Measurements from ENCODE around the gene STAM.

STAM gene

DNA sequence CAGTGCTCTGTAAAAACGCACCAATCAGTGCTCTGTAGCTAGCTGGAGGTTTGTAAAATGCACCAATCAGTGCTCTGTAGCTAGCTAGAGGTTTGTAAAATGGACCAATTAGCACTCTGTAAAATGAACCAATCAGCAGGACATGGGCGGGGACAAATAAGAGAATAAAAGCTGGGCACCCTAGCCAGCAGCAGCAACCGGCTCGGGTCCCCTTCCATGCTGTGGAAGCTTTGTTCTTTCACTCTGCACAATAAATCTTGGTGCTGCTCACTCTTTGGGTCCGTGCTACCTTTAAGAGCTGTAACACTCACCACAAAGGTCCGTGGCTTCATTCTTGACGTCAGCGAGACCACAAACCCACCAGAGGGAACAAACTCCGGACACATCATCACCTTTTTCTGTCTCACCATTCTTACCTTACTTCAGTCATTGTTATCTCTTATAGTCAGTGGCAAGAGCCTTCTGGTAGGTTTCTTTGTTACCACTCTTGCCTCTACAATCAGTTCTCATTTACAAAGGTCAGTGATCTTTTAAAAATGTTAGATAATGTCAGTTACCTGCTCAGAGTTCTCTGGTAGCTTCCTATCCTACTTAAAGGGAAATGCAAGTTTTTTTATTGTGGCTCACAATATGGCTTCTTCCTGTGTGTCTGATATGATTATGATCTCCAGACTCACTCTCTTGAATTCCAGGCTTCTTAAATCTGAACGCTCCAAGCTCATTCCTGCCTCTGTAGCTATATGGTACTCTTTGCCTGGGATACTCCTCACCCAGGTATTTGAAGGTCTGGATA, 4.5 kb downstream of the STAM start:
- DNase-seq, result no peak

DNA sequence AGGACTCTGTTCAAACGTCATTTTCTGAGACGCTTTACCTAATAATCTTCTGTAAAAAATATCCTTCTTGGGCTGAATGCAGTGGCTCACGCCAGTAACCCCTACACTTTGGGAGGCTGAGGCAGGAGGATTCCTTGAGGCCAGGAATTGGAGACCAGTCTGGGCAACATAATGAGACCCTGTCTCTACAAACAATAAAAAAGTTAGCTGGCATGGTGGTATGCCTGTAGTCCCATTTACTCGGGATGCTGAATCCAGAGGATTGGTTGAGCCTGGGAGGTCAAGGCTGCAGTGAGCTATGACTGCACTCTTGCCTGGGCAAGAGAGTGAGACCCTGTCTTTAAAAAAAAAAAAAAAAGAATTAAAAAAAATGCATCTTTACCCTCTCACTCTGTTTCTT, 5.1 kb downstream of the STAM start:
- no peak for DNase-seq

DNA sequence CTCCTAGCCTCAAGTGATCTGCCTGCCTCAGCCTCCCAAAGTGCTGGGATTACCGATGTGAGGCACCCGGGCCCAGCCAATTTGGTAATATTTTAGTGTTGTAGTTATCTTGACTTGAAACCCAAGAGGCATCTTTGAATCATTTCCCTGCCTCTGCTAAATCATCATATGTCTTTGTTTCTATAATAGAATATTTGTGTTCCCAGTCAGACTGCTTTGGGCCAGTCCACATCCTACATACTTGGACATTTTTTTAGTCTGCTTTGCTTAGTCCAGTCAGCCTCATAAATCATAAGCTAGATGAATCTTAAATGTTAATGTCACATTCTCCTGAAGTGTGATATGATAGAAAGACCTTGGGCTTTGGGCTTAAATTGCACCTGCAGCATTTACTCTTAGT, 5.9 kb downstream of the STAM start:
- no peak for DNase-seq

DNA sequence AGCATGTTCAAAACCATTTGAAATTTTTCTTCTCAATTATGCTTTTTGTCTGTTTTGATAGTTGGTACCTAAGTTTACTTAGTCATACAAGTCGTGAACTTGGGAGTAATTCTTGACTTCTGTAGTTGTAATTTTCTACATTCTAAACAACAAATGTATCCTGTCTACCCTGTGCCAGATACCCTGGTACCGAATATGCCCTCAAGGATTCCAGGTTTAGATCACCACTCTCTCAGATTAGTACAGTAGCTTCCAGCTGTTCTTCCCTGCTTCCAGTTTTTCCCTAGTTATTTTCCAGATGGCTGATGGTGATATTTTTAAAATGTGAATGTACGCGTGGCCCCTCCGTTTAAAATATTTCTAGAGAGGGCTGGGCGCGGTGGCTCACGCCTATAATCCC, 6.5 kb downstream of the STAM start:
- no peak for DNase-seq

DNA sequence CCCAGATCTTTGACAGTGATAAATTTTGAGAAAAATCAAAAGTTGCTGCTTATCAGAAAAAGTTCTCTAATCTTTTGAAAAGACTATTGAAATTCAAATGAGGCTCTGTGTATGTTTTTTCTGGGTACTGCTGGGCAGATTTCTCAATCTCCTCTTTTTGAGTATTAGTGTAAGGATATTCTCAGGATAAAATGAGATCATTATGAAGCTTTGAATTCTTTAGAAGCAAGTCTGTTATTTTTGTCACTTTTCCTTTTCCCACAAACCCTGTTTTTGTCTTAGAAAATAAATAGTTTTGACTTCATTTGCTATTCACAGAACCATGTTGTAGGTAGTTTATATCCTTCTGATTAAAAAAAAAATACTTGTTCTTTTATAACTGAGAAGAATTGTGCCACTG, 7.9 kb downstream of the STAM start:
- no peak for DNase-seq

DNA sequence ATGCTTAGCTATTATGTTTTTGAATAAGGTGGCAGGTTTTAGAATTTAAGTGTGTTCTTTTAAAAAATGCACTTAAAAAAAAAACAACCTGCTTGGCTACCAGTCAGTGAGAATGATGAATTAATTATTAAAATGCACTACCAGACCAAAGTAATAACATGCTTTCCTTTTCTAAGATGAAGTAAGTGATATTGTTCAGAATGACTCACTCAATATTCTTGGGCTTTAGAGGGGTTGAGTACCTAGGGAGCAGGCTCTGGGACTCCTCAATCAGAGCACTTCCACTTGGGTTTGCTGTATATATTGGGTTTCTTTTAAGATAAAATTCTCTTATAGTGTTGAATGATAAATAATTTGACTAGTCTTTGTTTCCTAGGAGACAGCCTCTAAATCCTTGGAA, 8.6 kb downstream of the STAM start:
- DNase-seq, result no peak

DNA sequence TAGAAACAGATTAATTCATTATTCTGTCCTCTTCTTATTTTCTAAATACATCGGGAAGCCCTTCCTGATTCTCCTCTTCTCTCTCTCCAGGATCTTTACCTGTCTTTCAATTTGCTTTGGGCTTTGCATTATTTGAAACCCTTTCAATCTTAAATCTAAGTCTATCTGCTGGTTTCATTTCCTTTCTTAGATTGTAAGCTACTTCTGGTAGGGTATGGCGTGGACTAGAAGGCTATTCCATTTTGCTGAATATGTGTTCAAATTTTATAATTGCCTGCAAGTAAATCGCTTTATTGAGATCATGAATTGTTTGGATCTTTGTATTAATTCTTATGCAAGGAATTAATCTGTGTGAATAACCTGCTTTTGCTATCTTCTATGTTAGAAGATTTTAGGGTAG, 11.1 kb downstream of the STAM start:
- no peak for DNase-seq

DNA sequence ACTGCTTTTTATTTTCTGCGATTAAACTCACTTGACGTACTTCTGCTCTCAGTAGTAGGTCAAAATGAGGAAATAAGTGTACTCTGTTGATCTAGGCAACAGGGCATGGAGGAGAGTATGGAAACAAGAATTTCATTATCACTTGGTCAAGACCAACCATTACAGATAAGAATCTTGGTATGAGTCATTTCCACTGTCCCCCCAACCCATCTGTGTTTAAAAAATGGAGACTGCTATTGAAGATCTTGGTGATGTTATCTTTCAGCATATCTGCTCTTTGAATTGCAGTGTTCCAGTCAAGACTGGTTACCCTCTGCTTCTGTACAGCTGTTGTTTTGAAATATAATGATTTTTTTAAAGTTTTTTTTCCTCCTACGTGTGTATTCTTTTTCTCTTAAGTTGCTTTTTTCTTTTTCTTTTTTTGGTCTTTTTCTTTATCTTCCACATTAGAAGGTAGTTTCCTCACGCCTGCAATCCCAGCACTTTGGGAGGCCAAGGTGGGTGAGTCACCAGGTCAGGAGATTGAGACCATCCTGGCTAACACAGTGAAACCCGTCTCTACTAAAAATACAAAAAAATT, 11.7 kb downstream of the STAM start:
- DNase-seq, result no peak

DNA sequence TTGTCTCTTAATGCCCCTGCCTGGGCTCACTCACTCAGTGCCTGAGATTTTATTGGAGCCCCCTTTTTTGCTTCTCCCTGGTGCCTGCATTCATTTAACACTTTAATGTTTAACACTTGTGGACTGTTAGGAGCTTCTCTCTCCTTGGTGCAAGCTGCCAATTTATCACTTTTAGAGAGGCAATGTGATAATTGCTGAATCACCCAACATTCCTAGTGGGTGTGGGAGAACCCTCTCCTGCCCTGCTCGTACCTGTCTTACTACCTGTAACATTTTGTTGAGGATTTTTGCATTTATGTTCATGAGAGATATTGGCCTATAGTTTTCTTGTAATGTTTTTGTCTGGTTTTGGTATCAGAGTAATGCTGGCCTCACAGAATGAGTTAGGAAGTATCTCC, 13.2 kb downstream of the STAM start:
- no peak for DNase-seq

DNA sequence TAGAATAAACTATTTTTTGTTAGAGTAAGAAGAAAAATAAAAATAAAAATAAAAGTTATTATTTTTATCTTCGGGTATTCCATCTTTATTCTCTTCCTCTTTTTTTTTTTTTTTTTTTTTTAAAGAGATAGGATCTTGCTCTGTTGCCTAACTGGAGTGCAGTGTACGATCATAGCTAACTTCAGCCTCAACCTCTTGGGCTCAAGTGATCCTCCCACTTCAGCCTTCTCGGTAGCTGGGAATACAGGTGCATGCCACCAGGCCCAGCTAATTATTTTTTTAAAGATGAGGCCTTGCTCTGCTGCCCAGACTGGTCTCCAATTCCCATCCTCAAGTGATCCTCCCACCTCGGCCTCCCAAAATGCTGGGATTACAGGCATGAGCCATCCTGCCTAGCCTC, 15.4 kb downstream of the STAM start:
- DNase-seq, result no peak

DNA sequence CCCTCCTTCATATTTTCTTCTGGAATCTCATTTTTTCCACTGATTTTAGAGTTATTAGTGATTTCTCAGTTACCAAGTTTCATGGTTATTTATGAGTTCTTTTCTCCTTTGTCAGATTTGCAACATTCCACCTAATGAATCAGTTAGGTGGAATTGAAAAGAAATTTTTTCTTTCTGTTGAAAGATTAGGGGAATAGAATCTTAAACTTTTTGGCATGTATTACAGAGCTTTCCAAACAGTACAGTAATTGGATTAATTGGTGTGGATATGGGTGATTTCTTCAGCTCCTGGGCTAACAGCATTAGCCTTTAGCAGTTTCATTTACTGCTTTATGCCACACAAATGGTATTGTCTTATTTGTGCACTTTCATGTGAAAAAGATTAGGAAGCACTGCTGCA, 17.0 kb downstream of the STAM start:
- DNase-seq, result no peak

DNA sequence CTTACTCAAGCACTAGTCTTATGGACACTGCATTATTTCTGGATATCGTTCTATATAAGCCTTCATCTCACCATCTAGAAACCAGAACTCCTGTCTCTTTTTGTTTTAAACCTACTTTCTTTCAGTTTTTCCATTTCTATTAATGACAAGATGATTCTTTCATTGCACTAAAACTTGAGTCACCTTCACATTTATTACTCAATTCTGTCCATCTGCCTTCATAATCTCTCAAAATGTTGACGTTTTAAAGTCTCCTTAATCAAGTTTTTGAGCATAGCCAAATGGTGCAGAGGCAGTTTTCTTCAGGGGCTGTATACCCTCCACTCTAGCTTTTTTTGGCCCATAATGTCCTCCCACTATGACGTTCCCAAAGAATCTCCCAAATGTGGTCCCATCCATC, 17.6 kb downstream of the STAM start:
- DNase-seq, result no peak

DNA sequence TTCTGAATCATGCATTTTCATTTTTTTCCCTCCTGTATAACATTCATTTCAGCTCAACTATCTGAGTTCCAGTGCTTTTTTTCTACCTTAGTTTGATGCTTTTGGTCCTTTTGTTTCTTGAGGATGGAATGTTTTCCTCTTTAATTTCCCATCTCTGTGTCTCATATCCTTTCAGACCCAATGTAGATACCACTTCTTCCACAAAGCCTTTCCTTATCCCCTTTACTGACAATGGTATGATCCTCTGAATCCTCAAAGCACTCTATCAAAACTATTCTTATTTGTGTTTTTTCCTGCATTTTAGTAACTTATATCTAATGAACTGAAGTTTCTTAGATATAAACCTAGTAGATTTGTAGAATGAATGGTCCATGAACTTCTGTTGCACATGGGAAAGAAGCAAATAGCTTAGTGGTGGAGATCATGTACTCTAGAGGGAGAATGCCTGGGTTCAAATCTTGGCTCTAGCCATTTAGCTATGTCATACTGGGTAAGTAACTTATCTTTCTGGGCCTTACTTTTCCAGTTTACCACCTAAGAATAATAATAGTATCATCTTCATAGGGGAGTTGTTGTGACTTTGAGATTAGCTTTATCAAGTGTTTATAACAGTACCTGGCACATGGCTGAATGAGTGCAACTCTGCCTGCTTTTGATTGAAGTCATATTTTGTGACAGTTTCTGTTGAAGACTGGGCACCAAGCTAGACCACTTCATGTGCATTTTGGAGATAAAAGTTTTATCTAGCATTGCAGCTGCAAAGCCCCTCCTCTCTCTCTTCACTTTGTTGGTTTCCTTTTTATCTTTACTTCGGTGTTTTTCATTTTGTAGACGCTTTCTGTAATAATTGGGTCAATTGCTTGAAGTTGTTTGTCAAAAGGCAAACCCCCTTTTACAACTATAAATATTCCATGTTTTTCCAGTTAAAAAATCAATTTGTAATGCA, 18.5 kb downstream of the STAM start:
- DNase-seq, result no peak

DNA sequence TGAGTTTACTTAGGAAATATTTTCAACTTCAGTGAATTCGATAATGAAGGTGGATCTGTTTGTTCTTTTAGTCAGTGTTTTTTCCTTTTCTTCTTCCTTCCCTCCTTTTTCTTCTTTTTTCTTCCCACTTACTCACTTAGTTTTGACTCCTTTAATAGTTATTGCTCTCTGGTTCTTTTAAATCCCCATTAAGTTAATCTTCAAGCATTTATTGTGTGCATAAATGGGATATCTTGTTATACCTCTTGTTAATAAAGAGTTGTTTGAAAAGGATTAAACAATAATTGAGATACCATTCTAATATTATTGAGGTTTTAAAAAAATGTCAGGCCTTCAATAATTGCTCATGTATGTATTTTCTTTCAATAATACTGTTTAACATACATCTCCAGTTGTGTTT, 19.5 kb downstream of the STAM start:
- no peak for DNase-seq

DNA sequence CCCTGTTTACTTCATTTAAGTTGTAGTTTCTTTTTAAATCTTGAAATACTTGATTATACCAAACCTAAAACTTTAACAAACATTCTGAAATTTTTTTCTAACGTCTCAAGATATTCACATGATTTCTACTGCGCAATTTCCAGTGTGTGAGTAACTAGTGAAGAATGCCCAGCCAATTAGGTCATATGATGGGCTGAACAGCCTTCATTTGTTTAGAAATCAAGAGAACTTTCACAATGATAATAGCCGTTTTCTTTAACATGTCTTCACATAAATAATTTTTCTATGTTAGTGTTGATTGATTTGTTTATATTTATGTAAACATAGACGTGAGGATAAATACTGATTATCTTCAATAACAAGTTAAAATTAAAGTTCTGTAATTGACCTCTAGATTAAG, 21.8 kb downstream of the STAM start:
- no peak for DNase-seq

DNA sequence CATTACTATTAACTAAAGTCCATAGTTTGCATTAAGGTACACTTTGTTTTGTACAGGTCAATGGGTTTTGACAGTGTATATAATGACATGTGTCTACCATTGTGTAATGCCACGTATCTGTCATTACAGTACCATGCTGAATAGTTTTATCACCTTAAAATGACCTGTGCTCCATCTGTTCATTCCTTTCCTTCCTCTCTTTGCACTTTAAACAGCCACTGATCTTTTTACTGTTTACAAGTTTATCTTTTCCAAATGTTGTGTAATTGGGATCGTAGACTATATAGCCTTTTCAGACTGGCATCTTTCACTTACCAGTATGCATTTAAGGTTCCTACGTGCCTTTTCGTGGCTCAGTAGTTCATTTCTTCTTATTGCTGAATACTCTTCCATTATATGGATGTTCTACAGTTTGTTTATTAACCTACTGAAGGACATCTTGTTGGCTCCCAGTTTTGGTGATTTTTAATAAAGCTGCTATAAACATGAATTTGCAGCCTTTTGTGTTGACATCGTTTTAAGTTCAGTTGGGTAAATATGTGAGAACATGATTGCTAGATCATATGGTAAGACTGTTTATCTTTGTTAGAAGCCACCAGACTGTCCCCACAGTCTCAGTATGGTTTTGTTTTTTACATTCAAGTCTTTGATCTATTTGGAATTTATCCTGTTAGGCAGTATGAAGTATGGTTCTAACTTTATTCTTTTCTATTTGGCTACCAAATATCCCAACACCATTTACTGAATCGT, 24.7 kb downstream of the STAM start:
- DNase-seq, result no peak

DNA sequence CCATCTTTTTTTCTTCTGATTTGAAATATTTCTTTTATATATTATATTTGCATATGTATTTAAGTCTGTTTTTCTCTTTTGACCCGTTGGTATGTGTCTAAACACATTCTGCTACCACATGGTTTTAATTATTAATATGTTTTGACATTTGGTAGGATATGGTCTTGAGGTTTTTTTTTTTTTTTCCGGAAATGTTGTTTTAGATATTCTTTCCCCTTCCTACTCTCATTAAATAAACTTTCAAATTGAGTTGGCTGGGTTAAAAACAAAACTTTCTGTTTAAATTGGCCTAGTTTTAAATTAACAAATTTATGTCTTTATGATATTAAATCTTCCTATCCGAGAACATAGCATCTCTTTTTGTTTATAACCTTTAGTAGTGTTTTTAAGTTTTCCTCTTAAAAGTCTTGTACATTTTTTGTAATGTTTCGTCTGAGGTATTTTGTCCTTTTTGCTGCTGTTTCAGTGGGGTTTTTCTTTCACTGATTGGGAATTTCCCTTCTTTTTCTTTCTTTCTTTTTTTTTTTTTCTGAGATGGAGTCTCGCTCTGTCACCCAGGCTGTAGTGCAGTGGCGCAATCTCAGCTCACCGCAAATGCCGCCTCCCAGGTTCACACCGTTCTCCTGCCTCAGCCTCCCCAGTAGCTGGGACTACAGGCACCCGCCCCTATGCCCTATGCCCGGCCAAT, 25.4 kb downstream of the STAM start:
- no peak for DNase-seq

DNA sequence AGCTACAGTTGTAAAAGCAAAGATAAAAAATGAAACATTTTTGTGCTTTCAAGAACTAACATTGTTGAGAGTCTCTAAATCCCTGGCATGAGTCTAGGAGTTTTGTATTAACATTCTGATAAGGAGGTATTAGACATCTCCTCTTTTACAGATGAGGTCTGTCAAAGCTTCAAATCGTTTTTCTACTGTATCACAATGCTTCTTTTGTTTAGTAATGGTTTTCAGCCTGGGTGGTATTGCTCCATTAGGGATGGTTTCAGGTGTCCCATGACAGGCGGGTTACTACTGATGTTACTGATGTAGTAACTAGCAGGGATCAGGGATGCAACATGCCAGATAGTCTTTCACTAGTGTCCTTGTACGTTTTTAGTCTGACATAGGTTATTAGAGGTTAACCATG, 27.4 kb downstream of the STAM start:
- no peak for DNase-seq

DNA sequence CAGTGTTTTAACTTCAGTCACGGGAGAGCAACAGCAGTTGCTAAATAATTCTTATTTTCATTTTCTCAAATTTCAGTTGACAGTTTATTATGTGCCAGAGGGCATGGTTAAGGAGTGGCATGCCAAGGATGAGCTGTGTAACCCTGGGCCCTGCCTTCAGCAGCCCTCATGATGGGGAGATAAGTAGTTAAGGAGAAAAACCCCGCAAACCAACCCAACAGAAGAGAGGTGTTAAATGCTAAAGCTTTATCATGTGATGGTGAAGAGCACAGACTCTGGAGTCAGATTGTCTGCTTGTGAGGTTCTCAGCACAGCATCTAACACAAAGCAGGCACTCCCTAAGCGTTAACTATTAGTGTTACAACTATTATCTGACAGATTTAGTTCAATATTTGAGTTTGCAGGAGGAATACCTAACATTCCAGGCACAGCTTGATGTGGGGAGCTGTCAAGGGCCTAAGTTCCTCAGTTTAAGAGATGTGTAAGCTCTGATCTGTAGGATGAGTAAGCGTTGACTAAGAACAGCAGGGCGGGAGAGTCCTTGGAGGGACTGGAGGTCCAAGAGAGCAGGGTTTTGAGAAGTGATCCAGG, 29.6 kb downstream of the STAM start:
- no peak for DNase-seq

DNA sequence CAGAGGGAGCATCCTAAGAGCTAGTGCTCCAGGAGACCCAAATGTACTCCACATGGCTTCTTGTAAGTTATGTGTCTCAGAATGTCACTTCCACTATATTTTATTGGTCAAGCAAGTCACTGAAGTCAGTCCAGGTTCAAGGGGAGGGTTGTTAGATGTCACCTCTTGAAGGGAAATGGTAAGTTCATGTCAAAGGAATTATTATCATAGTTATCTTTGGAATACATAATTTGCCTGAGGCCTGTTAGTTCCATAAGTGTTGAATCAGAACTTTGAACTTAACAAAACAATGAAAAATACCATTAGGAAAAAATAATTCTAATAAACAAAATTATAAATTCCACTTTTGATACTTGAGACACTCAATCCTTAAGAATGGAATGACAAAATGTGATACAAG, 30.6 kb downstream of the STAM start:
- no peak for DNase-seq

DNA sequence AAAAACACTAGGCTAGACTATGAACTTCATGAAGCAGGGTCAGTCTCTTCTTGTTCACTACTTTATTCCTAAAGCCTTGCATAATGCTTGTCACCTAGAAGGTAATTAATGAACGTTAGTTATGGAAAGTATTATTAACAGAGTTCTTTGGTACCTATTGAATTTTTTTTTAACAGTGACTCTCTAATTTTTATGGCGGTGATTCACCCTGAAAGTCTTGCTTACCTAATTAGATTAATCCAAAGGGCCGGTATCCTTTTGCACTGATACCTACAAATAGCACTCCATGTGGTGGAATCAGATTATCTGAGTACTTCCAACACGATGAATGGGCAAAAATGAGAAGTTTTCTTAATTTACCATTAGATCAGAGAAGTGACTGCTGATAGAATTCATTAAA, 31.7 kb downstream of the STAM start:
- no peak for DNase-seq

DNA sequence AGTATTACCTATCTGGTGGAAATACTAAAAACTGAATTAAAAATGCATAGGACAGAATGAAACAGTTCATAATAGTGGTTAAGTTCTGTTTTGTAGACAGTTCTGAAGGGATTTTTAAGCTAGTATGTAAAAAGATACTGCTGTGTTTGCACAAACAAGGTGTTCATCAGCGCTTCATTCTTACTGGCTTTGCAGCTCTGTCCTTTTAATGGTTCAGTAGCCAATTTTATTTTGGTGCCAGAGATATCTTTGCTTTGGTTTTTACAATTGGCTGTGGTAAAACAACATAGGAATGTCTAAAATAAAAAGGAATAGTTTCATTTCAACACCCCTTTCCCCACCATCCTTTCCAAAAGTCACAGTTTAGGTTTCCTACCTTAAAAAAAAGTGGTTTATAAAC, 33.0 kb downstream of the STAM start:
- DNase-seq, result no peak

All from NCI-H1694 treated with DMSO at 0.1 percent for 48 hours (cell line).